CD4-positive, alpha-beta T cell treated with Interleukin-21 for 1 hour (primary cell): ENCODE results near the gene NOD1.
"Not testable (repeated sequence)": the region's sequence is repeated elsewhere in the genome, so short reads cannot be mapped to it uniquely, and the experiment has no call there.

ENCODE experiments used
- DNase-seq: peaks from one replicate; pipeline ENCODE4 v3.0.0-alpha.2; 2020

NOD1 gene

DNA sequence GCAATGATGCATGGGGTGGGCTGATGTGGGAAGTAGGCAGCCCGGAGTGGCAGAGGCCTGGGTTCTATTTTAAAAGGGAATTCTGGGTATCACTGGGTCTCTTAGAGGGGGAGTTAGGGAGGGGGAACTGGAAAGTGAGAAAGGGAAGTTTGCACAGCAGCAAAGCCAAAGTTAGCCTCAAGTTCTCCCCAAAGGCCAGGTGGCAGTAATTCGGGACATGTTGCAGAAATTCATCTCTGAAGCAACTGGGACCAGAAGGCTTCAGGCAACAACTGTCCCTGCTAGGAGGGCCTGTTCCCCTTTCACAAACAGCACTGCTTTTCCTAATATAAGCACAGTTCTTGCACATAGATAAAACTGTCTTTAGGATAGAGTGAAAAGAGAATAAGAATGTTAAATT is 67.4 kb downstream of the NOD1 start:
- no peak for DNase-seq

DNA sequence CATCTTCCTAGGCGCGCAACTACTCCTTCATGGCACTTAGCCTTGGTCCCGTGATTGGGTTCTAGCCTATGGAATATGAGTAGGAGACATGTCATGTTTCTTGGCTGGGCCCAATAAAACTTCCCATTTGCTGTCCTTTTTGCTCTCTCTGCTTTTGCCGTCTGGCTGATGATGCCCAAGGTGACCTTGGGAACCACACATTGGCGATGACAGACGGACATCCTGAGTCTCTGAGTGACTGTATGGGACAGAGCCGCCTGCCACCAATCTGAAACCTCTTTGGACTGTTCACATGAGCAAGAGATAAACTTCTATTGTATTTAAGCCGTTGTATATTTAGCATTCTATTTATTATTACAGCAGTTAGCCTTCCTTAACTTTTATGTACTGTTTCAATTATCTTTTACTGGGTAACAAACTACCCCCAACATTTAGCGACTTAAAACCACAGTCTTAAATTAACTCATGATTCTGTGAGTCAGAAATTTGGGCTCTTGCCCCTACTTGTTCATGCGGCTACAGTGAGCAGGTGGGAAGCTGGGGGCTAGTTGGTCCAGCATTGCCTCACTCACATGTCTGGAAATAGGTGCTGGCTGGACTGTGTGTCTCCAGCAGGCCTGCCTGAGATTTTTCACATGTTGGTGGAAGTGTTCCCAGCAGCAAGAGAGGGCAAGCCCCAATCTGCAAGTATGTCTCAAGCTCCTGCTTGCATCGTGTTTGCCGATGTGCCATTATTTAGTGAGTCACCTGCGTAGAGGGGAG is 71.7 kb downstream of the NOD1 start:
- no peak for DNase-seq

DNA sequence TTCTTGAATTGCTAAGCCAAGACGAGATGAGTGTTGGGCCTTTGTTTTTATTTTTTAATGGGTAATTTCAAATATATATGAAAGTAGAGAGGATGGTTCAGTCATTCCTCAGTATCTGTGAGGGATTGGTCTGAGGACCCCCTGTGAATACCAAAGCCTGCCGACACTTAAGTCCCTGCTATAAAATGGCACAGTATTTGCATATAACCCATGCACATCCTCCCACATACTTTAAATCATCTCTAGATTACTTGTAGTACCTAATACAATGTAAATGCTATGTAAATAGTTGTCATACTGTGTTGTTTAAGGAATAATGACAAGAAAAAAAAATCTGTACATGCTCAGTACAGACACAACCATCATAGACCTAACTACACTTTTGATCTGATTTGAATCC is 73.4 kb downstream of the NOD1 start:
- DNase-seq, result no peak

DNA sequence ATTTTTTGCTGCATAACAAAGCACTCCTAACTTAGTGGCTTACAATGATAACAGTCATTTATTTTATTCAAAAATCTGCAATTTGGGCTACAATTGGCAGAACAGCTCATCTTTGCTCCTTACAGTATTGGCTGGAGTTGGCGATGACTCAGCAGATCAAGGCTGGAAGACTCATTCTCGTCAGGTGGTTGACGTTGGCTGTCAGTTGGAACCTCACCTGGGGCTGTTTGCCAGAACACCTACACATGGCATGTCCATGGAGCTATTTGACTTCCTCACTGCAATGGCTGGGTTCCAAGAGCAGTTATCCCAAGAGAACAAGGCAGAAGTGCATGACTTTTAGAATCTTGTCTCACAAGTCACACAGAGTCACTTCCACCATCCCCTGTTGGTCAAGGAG is 75.1 kb downstream of the NOD1 start:
- no peak for DNase-seq

DNA sequence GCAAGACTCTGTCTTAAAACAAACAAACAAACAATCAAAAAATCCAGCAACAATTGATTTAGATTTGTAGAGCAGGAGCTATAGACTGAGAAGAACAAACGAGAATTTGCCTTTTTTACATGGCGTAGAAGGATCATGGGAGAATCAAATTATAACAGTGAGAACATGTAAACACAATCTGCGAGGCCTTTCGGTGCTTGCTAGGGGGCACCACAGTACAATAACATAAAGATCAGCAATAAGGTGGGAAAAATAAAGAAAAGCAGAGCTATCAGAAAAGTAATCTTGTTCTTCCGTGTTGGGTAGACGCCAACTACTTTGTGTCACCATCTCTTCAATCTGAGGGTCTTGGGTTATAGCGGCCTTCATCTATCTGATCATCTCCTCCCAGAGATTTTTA is 82.2 kb downstream of the NOD1 start:
- no peak for DNase-seq

DNA sequence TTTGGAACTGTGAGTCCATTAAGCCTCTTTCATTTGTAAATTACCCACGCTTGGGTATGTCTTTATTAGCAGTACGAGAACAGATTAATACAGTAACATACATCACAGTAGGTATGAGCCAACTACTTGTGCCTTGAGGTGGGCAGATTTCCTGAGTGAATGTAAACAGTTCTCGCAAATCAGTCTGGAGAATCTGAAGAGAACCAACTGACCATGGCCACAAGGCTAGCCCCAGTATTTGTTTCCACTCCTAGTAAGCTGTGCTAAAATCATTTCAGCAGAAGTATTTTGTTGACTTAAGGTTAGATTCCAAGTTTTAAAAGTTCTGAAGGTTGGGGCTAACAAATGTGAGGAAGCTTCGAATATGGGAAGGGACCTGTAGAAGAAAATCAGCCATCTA is 82.9 kb downstream of the NOD1 start:
- DNase-seq, result no peak

DNA sequence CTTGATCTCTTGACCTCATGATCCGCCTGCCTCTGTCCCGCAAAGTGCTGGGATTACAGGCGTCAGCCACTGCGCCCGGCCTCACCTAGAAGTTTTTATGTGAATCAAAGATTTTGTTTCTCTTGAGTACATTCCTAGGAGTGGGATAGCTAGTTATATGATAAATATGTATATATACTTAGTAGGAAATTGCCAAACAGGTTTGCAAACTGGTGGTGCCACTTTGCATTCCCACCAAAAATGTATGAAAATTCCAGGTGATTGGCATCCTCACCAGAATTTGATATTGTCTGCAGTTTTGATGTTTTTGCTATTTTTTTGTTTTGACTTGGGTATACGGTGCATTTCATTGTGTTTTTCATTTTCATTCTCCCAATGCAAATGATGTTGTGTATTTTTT is 86.8 kb downstream of the NOD1 start:
- DNase-seq, result no peak

DNA sequence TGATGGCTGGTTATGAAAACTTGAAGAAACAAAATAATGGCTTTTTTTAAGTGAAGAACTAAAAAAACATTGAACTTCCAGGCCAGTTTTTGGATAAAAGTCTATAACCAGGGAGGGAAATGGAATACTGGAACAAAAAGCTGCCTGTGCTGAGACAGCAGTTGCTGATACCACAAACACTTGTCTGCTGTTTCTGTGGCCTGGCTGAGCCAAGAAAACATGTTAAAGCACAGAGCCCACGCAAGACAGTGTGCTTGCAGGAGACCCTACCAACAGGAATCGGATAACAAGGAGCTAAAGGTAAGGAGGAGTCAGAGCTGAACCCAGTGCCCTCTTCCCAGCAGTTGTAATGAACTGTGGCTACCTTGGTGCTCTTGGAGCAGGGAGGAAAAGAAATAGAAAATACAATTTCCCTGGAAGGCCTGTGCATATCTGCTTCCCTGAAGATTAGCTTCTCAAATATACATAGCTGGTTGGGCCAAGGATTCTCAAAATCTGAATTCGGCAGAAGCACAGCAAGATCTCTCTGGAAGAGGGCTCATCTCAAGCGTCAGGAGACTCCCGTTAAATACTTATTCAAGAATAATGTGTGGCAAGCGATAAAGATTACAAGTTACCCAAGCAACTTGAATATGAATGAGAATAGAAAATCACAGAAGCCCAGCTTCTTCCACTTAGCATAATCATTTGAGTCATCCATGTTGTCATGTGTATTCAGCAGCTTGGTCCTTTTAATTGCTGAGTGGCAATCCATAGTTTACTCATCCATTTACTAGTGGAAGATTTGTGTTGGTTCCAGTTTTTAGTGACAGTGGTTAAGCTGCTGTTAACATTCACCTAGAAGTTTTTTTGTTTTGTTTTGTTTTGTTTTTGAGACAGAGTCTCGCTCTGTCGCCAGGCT is 87.6 kb downstream of the NOD1 start:
- DNase-seq, result no peak

DNA sequence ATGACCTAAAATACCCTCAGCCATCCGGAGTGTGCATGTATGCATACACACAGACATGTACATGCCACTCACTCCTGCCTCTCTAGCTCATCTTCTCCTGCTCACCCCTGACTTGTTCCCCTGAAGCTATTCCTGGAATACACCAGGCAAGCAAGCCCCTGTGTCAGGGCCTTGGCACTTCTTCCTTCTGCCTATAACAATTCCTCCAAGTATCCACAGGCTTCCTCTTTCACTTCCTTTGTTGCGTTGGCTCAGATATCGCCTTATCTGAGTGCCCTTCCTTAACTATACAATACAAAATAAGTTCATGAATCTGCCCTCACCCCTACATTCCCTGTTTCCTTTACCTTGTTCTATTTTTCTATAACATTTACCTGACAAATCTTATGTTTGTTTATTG is 88.8 kb downstream of the NOD1 start:
- no peak for DNase-seq

DNA sequence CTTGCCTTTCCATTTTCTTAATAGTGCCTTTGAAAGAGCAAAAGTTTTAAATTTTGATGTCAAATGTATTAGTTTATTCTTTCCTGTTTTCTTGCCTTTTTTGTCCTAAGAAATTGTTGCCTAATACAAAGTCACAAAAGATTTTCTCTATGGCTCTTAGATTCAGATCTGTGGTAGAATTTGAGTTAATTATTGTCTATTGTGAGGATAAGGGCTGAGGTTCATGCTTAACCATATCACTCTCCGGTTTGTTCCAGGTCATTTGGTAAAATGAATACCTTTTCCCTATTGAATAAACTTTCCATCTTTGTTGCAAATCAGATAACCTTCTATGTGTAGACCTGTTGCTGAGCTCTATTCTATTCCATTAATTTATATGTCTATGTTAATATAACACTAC is 96.0 kb downstream of the NOD1 start:
- no peak for DNase-seq

DNA sequence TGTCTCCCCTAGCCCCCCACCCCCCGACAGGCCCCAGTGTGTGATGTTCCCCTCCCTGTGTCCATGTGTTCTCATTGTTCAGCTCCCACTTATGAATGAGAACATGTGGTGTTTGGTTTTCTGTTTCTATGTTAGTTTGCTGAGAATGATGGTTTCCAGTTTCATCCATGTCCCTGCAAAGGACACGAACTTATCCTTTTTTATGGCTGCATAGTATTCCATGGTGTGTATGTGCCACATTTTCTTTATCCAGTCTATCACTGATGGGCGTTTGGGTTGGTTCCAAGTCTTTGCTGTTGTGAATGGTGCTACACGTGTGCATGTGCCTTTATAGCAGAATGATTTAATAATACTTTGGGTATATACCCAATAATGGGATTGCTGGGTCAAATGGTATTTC is 97.8 kb downstream of the NOD1 start:
- DNase-seq, result not testable (repeated sequence)

DNA sequence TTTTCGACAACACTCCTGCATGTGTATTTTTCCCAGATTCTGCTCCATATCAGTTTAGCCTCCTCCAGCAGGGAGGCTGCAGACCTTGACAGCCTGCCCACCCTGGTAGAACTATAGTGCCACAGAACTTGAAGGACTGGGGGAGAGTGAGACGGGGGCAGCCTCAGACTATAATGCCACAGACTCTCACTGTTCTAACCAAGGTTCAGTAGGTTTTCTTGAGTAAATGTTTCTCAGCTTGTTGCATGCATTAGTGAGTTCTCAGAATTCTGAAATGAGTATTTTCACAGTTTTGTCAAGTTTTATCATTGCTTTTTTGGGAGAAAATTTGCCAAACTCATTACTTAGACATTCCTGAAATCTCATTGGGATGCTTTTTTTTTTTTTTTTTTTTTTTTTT is 98.3 kb downstream of the NOD1 start:
- no peak for DNase-seq

DNA sequence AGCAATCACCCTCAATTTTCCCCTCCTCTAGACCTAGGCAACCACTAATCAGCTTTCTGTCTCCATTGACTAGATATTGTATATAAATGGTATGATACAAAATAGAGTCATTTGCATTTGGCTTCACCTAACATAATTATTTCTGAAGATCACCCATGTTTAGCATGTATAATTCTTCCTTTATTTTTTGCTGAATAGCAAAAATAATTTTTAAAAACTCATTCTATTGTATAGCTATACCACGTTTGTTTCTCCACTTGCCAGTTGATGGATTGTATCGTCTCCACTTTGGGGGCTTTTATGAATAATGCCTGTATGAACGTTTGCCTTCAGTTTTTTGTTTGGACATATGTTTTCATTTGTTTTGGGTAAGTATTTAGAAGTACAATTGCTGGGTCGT is 98.8 kb downstream of the NOD1 start:
- no peak for DNase-seq

DNA sequence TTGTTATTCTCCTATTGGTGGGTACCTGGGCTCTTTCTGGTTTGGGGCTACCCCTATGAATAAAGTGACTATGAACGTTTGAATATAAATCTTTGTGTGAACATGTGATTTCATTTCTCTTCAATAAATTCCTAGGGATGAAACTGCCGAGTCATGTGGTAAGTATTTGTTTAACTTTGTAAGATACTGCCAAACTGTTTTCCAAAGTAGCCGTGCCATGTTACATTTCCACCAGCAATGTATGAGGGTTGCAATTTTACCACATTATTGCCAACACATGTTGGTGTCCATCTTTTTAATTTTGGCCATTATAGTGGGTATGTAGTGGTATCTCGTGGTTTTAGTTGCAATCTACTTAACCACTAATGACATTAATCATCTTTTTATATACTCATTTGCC is 99.5 kb downstream of the NOD1 start:
- DNase-seq, result no peak

DNA sequence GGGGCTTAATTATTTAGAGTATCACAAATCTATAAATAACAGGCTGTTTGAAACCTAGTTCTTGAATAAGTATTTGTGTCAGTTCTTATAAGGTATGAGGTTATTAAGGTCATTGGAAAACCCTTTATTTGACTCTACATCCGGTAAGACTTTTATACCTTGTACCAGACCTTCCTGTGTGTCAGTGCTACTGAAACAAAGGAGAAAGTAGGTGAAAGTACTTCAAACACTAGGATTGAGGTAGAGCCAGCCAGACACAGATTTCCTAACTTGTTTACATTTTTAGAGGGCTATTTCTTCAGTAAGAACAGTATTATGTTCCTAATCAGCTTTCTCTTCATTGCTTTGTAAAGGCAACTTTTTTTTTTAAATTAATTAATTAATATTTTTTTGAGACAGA is 100.3 kb downstream of the NOD1 start:
- no peak for DNase-seq
